GM18505 (cell line): ENCODE results near the gene PTPN1.
"Not testable (repeated sequence)": the region's sequence is repeated elsewhere in the genome, so short reads cannot be mapped to it uniquely, and the experiment has no call there.

ENCODE experiments used
- ATAC-seq: cut with Tn5 transposase; IDR thresholded peaks from one replicate; pipeline ENCODE4 v1.9.1; 2021; ENCODE audit not compliant: unreplicated experiment
- POLR2A ChIP-seq: IDR thresholded peaks from 4 replicates; pipeline ENCODE4 v1.6.1; 2011; ENCODE audit warnings: borderline replicate concordance; ENCODE audit not compliant: insufficient read depth, insufficient read length; ENCODE audit errors: extremely low read depth

Gene PTPN1

DNA sequence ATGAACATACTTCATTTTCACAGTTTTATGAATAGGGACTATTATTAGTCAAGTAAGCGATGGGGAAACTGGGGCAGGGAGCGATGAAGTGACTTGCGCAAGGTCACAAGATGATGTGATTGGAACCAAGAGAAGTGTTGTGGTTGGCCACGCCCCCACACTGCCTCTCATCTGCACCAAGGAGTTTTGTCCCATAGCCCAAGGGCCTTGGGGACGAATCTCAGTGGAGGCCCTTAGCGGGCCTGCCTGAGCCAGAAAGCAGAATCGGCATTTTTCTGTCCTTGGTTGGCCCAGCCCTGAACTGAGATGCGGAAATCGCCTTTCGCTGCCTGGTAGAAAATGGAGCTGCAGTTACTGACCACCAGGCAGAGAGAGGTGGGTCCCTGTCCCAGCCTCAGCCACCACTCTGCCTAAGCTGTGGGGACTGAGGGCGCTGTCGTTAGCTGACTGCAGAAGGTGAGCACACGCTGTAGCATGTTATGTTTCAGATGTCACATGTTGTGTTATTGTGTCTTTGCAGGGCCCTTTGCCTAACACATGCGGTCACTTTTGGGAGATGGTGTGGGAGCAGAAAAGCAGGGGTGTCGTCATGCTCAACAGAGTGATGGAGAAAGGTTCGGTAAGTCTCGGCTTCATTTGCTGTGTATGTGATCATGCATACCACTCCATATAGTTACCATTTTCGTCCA, 57.8 kb downstream of the PTPN1 start:
- TF ChIP-seq POLR2A = no peak
- ATAC-seq = no peak

DNA sequence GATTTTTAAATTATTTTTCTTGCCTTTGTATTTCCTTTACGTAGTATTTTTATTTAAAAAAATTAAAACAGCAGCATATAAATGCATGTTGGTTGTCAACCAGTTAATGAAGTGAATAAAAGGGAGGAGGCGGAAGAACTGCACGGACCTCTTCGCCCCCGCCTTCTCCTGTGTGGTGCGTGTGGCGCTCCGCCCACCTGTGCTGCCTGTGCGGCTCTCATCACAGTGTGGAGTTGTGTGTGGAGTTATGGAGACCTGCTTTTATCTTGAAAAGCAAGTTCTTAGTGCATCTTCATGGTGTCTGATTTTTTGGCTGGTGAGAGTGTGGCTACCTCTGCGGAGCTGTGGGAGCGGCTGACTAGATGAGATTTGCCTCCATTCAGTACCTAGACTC, 58.4 kb downstream of the PTPN1 start:
- no peak for ATAC-seq
- TF ChIP-seq POLR2A = no peak

DNA sequence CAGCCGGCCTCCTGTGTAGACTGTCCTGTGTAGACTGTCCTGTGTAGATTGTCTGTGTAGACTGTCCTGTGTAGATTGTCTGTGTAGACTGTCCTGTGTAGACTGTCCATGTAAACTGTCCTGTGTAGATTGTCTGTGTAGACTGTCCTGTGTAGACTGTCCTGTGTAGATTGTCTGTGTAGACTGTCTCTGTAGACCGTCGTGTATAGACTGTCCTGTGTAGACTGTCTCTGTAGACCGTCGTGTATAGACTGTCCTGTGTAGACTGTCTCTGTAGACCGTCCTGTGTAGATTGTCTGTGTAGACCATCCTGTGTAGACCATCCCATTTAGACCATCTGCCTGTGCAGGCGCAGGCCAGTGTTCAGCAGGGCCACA, 59.3 kb downstream of the PTPN1 start:
- not testable (repeated sequence) for ATAC-seq

DNA sequence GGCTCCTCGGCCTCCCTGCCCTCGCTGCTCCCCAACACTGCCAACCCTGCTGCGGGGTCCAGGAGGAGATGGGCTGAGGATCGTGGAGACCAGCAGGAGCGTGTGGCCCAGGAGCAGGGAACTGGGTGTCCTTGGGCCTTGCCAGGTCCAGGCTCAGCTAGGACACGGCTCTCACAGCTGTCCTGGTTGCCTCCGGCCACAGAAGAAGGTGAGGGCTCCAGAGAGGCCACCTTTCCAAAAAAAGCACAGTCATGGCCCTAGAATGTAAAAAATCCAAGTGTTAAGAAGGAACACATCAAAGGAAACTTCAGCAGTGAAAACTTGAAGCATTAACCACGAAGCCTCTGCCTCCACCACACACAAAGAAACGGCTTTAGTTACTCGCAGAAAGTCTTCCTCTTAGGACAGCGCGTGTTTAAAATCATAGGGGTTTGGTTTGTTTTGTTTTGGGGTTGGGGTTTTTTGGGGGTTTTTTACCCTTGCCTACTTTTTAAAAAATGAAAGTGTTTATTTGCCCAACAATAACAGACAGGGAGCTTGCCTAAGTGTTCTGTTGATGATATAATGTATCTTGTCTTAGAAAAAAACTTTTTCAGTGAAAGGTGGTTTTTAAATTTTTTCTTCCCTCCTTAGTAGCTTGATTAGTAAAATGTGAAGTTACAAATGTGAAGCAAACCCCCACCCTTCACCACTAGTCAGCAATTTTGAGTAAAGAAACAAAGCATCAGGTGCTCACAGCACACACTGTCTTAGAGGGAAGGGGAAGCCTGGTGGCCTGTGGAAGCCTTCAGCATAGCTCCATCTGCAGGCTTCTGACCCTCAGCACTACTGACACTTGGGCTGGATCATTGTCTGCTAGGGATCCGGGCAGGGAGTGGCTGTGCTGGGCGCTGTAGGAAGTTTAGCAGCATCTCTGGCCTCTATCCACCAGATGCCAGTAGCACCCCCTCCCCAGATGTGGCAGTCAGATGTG, 60.0 kb downstream of the PTPN1 start:
- ATAC-seq = no peak

DNA sequence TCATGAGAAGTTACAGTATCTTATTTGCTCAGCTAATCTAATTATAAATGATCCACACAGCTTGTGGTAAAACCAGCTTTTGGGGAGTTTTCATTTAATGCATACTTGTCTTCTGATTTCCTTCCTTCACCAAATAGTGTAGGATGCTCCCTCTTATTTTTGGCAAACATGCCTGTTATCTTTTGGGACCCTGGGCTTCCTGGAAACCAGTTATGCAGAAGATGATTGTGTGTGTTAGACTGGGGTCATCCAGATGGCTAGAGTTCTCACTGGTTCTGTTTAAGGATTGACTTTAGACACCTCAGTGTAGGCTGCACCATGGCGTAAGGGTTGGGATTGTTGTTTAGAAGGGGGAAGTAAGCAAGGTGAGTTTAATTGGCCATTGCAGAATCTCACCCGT, 61.3 kb downstream of the PTPN1 start:
- TF ChIP-seq POLR2A = no peak
- ATAC-seq = no peak

More for the DNA sequence above, 60.0 kb downstream of the PTPN1 start:
- TF ChIP-seq POLR2A = no peak

DNA sequence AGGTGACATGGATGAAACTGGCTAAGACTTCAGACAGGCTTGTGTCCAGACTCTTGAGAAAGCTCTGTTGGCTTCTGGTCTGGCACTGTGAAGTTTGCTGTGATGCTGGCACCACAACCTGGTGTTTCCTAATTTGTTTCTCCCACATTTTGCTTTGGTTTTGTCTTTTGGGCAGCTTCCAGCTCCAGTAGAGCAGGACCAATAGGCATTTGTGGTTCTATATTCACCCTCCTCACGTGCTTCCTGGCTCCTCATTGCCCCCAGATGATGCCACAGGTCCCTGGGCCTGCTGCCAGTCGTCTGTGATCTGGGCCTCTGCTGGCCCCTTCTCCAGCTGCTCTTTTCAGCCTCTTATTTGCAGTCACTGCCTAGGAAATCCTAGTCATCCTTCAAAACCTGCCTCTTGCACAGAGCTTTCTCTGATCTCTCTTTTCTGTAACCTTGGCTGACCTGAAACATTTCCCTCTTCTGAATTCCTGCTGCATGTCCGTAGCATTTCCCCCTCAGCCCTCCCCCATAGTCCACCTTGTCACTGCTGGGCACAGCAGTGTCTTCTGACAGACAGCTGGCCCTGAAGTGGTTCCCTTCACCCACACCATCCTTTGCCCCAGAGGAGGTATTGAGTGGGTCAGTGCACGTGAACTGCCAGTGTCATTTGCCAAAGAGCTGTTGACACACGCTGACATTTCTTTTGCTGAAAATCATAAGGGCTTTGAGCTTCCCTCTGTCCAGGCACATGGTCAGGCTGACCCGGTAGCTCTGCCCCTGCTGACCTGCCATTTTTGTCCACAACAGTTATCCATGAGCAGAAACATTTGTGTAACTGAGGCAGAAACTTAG, 63.0 kb downstream of the PTPN1 start:
- no peak for TF ChIP-seq POLR2A
- ATAC-seq = no peak

DNA sequence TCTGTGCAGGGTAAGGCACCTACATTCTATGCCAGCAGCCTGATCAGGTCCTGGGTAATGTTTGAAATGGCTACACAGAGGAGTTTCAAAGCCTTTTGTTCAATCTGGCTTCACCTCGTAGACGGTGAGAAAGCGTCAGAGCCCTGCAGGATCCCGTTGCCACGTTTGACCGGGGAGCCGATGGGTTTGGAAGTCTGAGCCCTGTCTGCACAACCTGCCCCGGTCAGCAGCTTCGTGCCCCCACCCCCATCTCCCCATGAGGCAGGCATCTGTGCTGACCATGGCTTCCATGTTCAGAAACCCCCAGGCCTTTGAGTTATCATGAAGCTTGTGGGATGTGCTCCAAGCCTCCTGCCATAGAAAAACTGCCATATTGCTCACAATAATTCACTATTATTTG, 63.9 kb downstream of the PTPN1 start:
- TF ChIP-seq POLR2A = no peak
- no peak for ATAC-seq

DNA sequence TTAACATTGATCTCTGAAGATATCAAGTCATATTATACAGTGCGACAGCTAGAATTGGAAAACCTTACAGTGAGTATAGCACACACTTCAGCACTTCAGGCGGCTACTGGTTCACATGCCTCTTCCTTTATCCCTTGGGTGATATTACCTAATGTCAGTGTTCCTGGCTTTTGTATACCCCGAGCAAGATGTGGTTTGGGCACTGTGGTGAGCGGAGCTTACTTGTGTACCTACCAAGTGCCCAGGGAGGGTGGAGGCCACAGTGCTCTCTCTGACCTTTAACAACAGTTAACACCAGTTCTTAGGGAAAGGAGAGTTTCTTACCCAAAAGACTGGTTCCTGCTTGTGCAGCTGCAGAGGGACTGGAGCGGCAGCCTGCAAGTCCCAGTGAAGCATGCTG, 64.4 kb downstream of the PTPN1 start:
- no peak for ATAC-seq
- no peak for TF ChIP-seq POLR2A

DNA sequence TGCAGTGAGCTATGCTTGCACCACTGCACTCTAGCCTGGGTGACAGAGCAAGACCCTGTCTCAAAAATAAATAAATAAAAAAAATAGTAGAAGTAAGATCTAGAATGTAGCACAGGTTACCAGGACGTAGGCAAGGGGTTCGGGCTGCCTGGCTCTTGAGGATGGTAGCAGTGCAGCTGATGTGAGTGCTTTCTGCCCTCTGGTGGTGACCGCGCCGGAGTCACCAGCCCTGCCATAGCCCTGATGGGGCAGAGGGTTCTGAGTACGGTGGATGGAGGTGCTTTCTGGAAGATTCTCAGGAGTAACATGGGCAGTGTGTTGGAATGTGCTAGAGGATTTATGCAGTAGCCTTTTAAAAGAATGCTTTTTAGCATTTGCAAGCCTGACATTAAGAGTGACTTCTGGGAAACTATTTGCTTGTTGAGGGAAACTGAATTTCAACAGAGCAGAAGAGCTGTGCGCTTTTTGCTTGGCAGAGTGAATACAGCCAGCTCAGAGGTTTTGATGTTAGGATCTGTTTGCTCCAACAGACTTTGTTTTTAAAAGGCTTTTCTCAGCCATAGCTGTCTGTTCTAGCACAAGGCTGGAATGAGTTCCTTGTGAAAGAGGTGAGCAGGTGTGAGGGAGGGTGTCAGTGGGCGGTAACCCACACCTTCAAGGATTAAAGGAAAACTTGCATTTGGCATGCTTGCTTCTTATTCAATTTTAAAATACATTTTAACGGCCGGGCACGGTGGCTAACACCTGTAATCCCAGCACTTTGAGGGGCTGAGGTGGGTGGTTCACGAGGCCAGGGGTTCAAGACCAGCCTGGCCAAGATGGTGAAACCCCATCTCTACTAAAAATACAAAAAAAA, 65.9 kb downstream of the PTPN1 start:
- ATAC-seq = no peak

DNA sequence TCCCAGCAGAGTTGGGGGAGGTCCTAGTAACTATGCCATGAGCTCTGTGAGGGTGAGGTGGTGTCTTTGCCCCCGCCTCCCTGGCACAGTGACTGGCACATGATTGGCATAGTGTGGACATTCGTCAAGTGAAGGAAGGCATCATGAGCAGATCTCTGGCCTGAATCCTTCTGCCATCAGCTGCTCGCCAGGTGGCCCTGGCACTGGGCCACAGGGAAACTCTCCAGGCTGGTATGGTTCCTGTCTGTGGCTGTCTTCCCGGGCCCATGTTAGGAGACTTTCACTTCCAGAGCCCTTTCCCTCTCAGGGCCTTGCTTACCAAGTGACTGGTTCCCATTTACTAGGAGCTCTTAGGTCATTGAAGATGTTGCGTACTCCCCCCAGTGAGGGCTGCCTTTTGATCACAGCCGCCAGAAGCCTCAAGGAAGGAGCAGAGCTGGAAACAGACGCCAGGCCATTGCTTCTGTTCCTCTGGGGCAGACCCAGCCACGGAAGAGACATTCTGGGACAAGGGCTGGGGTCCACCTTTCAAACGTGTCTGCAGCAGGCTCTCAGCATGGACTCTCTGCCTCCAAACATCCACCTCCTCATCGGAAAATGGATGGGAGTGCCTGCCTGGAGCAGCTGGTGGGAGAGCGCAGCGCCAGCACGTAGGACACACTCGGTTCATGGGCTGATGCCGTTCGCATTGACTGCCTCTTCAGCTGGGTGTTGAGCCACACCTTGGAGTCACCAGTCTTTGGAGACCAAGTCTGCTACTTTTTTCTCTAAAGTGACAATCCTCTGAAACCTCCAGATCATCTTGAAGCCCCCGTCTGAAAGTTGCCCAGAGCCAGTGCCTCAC, 67.2 kb downstream of the PTPN1 start:
- ATAC-seq = no peak
- TF ChIP-seq POLR2A = no peak

More for the DNA sequence above, 65.9 kb downstream of the PTPN1 start:
- no peak for TF ChIP-seq POLR2A

DNA sequence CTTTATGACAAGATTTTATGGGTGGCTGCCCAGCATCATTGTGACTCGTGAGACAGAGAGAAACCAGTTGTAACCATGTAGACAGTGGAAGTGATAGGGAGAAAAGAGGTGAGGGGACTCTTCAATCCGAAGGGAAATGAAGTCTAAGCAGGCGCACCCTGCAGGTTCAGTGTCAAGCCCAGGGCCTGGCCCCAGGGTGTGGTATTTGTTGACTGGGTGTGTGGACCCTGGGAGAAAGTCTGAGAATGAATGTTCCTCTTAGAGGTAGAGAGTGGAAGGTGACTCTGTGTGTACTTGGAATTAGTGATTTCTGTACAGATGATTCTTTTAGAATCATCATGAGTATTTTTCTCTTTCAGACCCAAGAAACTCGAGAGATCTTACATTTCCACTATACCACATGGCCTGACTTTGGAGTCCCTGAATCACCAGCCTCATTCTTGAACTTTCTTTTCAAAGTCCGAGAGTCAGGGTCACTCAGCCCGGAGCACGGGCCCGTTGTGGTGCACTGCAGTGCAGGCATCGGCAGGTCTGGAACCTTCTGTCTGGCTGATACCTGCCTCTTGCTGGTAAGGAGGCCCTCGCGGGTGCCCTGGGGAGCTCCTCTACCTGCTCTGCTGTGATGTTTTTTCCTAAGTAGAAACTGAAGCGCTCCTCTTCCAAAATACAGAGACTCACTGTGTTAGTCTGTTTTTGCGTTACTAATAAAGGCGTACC, 68.0 kb downstream of the PTPN1 start:
- no peak for ATAC-seq
- TF ChIP-seq POLR2A = no peak
